Vagina (tissue), 2 donors: Measurements from ENCODE around the gene EIF2S3B.

Experiments used
- POLR2AphosphoS5 ChIP-seq, 2 donors: sonication (generic); formaldehyde crosslinking; IDR thresholded peaks; one replicate each; pipeline ENCODE4 v1.9.0; 2017; ENCODE audit warnings: antibody characterized with exemption in 2 of 2, mild to moderate bottlenecking in 2 of 2, low read depth in 1 of 2; ENCODE audit not compliant: insufficient read depth in 1 of 2
- TF ChIP-seq, protein P1 (sequence below), 3 experiments: fragments of 450-650 bp in 2 of 3; fragments of 200-600 bp in 1 of 3; sonication (generic) in 1 of 3; IDR thresholded peaks; one replicate each; pipeline ENCODE4 v1.5.1; 2017 to 2019; ENCODE audit warnings: antibody characterized with exemption in 3 of 3, mild to moderate bottlenecking in 2 of 3, moderate library complexity in 2 of 3

DNA sequence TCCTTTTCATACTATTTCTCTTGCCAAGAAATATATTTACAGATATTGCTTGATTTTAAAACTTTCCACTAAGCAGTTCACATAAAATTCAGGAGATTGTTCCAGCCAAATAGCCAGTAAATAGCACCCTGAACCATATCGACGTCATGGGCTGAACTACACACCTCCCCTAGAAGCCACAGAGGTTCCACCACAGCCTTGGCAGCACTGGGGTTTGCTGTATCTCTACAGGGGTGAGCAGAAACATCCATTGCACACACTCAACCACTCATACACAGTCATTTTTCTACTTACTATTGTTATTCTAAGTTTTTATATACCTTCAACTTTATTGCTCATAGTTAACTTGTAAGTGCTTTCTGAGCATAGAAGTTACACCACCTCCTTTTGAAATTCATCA is 8.1 kb upstream of the EIF2S3B start:
- TF ChIP-seq, protein P1, sequence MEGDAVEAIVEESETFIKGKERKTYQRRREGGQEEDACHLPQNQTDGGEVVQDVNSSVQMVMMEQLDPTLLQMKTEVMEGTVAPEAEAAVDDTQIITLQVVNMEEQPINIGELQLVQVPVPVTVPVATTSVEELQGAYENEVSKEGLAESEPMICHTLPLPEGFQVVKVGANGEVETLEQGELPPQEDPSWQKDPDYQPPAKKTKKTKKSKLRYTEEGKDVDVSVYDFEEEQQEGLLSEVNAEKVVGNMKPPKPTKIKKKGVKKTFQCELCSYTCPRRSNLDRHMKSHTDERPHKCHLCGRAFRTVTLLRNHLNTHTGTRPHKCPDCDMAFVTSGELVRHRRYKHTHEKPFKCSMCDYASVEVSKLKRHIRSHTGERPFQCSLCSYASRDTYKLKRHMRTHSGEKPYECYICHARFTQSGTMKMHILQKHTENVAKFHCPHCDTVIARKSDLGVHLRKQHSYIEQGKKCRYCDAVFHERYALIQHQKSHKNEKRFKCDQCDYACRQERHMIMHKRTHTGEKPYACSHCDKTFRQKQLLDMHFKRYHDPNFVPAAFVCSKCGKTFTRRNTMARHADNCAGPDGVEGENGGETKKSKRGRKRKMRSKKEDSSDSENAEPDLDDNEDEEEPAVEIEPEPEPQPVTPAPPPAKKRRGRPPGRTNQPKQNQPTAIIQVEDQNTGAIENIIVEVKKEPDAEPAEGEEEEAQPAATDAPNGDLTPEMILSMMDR (IDR thresholded peaks at IDR 0.05), result no peak
- TF ChIP-seq POLR2AphosphoS5 (IDR thresholded peaks at IDR 0.05; ENCODE audit: insufficient read depth in 1 of 2, low read depth in 1 of 2), result no peak
